ENCODE measurements around the gene MYL7. TPM values are rescaled to one million over a fixed set of nuclear protein-coding genes. Genes with fewer than 3 reads are reported as not detected.

The MYL7 gene
- total RNA-seq, 4 donors from 2014 or later: not detected

DNA sequence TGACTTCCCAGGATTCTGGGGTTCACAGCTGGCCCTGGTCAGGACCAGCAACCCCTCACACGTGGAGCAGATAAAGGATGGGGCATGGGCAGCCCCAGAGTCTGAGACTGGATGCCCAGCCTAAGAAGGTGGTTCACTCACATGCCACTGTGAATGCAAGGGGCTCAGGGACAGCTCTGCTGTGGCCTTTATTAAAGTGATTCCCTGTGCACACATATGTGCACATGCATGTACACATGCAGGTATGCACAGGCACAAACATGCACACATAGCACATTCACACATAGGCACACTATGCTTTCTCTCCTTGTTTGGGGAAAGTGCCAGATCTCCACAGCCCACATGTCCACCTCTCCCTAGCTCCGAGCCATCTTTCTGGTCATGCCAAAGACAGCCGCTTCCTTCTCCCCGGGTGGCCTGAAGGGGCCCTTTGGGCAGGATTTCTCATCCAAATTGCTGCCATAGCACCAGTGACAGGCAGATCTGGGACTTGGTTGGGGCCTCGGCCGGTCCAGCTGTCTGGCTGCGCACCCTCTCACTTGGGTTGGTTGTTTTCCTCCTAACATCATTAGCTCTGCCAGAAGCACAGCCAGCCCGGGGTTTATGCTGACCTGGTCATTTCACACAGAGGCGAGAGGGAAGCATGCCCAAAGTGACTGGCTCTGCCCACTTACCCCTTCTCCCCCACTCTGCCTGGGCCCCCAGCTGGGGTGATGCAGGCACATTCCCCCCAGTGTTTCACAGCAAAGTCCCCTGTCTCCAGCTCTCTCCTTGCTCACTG lies 46.7 kb upstream of the MYL7 start:
- Histone ChIP-seq H3K4me1 (no peaks in the 10 kb centered on the region), H3K4me3 (no peak overlapping the region), H3K36me3 (no peaks in the 10 kb centered on the region), H3K9me3 (peaks cover 0 to 4% (median 0%) of the 10 kb centered on the region in 4 donors), H3K27ac (no peak overlapping the region), H3K27me3 (peaks cover 0 to 18% of the 10 kb centered on the region in 2 donors)
- TF ChIP-seq, protein P1, sequence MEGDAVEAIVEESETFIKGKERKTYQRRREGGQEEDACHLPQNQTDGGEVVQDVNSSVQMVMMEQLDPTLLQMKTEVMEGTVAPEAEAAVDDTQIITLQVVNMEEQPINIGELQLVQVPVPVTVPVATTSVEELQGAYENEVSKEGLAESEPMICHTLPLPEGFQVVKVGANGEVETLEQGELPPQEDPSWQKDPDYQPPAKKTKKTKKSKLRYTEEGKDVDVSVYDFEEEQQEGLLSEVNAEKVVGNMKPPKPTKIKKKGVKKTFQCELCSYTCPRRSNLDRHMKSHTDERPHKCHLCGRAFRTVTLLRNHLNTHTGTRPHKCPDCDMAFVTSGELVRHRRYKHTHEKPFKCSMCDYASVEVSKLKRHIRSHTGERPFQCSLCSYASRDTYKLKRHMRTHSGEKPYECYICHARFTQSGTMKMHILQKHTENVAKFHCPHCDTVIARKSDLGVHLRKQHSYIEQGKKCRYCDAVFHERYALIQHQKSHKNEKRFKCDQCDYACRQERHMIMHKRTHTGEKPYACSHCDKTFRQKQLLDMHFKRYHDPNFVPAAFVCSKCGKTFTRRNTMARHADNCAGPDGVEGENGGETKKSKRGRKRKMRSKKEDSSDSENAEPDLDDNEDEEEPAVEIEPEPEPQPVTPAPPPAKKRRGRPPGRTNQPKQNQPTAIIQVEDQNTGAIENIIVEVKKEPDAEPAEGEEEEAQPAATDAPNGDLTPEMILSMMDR (IDR thresholded peaks at IDR 0.05): no peak
- TF ChIP-seq POLR2A (IDR thresholded peaks at IDR 0.05) (no peak), EP300 (IDR thresholded peaks at IDR 0.05) (no peak)
- DNase-seq (ENCODE audit: low spot score in 2 of 2): no peak
- WGBS, 2 donors: 52 to 54% methylated on average over 9 of the region's 9 CpGs

DNA sequence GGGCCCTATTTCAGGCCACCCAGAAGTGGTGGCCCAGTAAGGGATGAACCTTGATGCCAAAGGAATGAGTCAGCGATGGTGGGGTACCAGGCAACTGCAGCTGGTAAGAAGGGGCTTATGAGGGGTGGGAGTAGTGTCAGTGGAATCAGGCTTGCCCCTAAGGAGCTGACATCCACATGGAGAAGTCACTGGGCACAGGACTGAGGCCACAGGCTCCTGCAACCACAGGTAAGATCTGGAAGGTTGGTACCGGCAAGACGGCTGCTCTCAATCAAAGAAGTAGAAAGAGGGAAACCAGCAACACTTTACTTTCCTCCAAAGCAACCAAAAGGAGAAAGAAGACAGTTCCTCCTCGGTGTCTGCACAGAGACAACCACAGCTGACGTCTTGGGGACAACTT lies 45.6 kb upstream of the MYL7 start:
- DNase-seq (ENCODE audit: low spot score in 2 of 2): no peak
- TF ChIP-seq POLR2A (IDR thresholded peaks at IDR 0.05): no peak
- TF ChIP-seq, protein P1 (IDR thresholded peaks at IDR 0.05): no peak
- no peak for TF ChIP-seq EP300 (IDR thresholded peaks at IDR 0.05)
- no peaks in the 10 kb centered on the region for H3K4me1 ChIP-seq
- WGBS, 2 donors: 73 to 76% methylated on average over 5 of the region's 5 CpGs
- peaks cover 0 to 12% (median 0%) of the 10 kb centered on the region in 4 donors for H3K9me3 ChIP-seq
- H3K27me3 ChIP-seq: peaks cover 0 to 8% of the 10 kb centered on the region in 2 donors
- H3K36me3 ChIP-seq: no peaks in the 10 kb centered on the region
- no peak overlapping the region for H3K27ac ChIP-seq
- no peak overlapping the region for H3K4me3 ChIP-seq

DNA sequence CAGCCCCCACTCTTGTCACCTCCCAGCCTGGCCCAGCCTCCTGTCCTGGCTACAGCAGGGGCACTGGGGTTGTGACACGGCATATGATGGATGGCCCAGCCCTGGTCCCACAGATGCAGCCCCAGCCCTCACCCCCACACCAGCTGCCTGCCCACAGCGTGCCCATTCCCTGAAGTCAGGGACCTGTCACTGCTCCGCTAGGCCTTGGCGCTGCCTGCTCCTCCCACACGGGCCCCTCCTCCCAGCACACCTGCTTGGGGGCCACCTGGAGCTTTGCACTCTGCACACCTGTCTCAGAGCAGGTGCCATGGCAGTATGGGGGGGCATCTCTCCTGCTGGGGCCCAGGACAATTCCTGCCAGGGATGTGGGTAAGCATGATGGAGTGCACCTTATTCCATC lies 44.6 kb upstream of the MYL7 start:
- DNase-seq (ENCODE audit: low spot score in 2 of 2): no peak
- Histone ChIP-seq H3K4me1 (no peaks in the 10 kb centered on the region), H3K4me3 (no peak overlapping the region), H3K27ac (no peak overlapping the region), H3K27me3 (peaks cover 0 to 8% of the 10 kb centered on the region in 2 donors), H3K9me3 (peaks cover 0 to 12% (median 0%) of the 10 kb centered on the region in 4 donors), H3K36me3 (no peaks in the 10 kb centered on the region)
- 78 to 88% methylated on average over 5 of the region's 5 CpGs for WGBS, 2 donors
- no peak for TF ChIP-seq POLR2A (IDR thresholded peaks at IDR 0.05)
- TF ChIP-seq EP300 (IDR thresholded peaks at IDR 0.05): no peak
- TF ChIP-seq, protein P1 (IDR thresholded peaks at IDR 0.05): no peak

DNA sequence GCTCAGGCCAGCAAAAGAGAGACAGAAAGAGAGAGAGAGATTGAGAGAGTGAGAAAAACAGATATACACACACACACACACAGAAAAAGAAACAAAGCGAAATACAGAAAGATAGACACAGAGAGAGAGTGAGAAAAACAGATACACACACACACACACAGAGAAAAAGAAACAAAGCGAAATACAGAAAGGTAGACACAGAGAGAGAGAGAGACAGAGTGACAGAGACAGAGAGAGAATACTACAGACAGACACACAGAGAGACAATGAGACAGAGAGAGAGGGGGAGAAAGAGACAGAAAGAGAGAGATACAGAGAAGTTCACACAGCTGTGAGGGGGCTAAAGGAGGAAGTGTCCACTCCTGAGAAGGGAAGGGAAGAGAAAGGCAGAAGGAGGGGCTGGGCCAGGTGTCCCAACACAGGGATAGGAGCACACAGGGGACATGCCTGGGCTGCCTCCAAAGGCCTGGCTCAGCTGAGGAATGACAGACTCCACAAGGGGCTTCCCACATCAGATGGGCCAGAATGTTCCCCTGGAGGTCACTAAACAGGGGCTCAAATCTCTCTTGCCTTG lies 43.8 kb upstream of the MYL7 start:
- WGBS, 2 donors: 78 to 87% methylated on average over 2 of the region's 2 CpGs
- TF ChIP-seq EP300 (IDR thresholded peaks at IDR 0.05): no peak
- TF ChIP-seq, protein P1 (IDR thresholded peaks at IDR 0.05): no peak
- no peak for TF ChIP-seq POLR2A (IDR thresholded peaks at IDR 0.05)
- no peaks in the 10 kb centered on the region for H3K4me1 ChIP-seq
- peaks cover 0 to 12% (median 0%) of the 10 kb centered on the region in 4 donors for H3K9me3 ChIP-seq
- peaks cover 0 to 4% of the 10 kb centered on the region in 2 donors for H3K27me3 ChIP-seq
- H3K27ac ChIP-seq: no peak overlapping the region
- no peak overlapping the region for H3K4me3 ChIP-seq
- no peak for DNase-seq (ENCODE audit: low spot score in 2 of 2)
- no peaks in the 10 kb centered on the region for H3K36me3 ChIP-seq

DNA sequence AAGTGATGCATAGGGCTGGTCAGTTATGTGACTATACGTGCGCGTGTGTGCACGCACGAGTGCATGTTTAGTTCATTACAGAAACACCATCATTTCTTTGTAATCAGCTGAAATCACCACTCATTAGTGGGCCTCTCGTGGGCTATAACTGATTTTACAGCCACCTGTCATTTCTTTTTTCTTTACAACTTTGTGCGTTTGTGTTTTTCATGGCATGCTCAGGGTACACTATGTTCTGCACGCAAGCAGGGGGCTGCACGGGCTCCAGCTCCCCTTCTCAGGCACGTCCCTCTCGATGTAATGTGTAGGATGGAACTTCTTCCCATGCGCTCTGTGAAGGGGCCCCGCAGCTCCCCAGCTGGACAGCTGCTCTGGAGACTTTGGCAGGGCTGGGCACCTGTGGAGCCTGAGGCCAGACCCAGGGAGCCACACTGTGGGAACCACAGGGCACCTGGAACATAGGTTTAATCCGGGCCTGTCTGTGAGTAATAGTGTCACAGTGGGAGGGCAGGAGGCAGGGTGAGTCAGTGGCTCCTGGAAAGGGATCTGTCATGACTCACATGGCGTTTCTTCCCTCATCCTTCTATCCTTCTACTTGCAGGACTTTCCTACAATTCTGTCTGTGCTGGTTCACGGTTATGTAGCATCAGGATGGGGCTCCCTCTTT lies 43.2 kb upstream of the MYL7 start:
- TF ChIP-seq, protein P1 (IDR thresholded peaks at IDR 0.05): no peak
- no peak for TF ChIP-seq EP300 (IDR thresholded peaks at IDR 0.05)
- Histone ChIP-seq H3K9me3 (peaks cover 0 to 12% (median 0%) of the 10 kb centered on the region in 4 donors), H3K27me3 (peaks cover 0 to 4% of the 10 kb centered on the region in 2 donors), H3K4me1 (no peaks in the 10 kb centered on the region), H3K27ac (no peak overlapping the region), H3K36me3 (no peaks in the 10 kb centered on the region), H3K4me3 (no peak overlapping the region)
- WGBS, 2 donors: 61 to 67% methylated on average over 16 of the region's 16 CpGs
- DNase-seq (ENCODE audit: low spot score in 2 of 2): no peak

Data from tibial nerve (tissue), 4 donors.